Parathyroid adenoma (tissue), 2 donors: ENCODE measurements around the gene PCP2.

Experiments
- H2AFZ ChIP-seq: fragments of 300-600 bp; sonication (generic); one replicate; pipeline ENCODE4 v1.7.0; 2017; ENCODE audit warnings: antibody characterized with exemption, mild to moderate bottlenecking
- H3K27ac ChIP-seq: fragments of 300-600 bp; sonication (generic); one replicate; pipeline ENCODE4 v1.7.0; 2017
- H3K27me3 ChIP-seq: fragments of 300-600 bp; sonication (generic); one replicate; pipeline ENCODE4 v1.7.0; 2017; ENCODE audit warnings: low read length; ENCODE audit not compliant: control insufficient read depth, insufficient read depth
- H3K36me3 ChIP-seq: fragments of 300-600 bp; sonication (generic); one replicate; pipeline ENCODE4 v1.7.0; 2017; ENCODE audit warnings: low read length; ENCODE audit not compliant: control insufficient read depth, insufficient read depth
- H3K4me1 ChIP-seq: fragments of 300-600 bp; sonication (generic); one replicate; pipeline ENCODE4 v1.7.0; 2017; ENCODE audit warnings: control low read depth
- H3K4me2 ChIP-seq: fragments of 300-600 bp; sonication (generic); one replicate; pipeline ENCODE4 v1.7.0; 2017; ENCODE audit warnings: low read length
- H3K4me3 ChIP-seq: fragments of 300-600 bp; sonication (generic); one replicate; pipeline ENCODE4 v1.7.0; 2017; ENCODE audit warnings: low read depth, low read length
- H3K79me2 ChIP-seq: fragments of 300-600 bp; sonication (generic); one replicate; pipeline ENCODE4 v1.7.0; 2017; ENCODE audit warnings: control low read depth
- H3K9ac ChIP-seq: fragments of 300-600 bp; sonication (generic); one replicate; pipeline ENCODE4 v1.7.0; 2017; ENCODE audit warnings: mild to moderate bottlenecking
- H3K9me3 ChIP-seq: fragments of 300-600 bp; sonication (generic); one replicate; pipeline ENCODE4 v1.7.0; 2017; ENCODE audit warnings: low read length; ENCODE audit not compliant: control insufficient read depth
- CTCF ChIP-seq: fragments of 300-600 bp; sonication (generic); IDR thresholded peaks from one replicate; pipeline ENCODE4 v1.7.0; 2017; ENCODE audit warnings: antibody characterized with exemption, mild to moderate bottlenecking
- donor health status: primary hyperparathyroidism.

Gene PCP2

GRCh38 chr19:7607212-7607873 is 26.2 kb downstream of the PCP2 start:
- peaks cover under 1% of the 10 kb centered on the region for H3K4me1 ChIP-seq
- no peaks in the 10 kb centered on the region for H3K9me3 ChIP-seq
- no peak overlapping the region for H3K4me2 ChIP-seq
- no peaks in the 10 kb centered on the region for H3K27me3 ChIP-seq
- H3K27ac ChIP-seq = no peak overlapping the region
- H3K36me3 ChIP-seq = no peaks in the 10 kb centered on the region
- H3K9ac ChIP-seq = no peak overlapping the region
- no peak overlapping the region for H2AFZ ChIP-seq
- no peak for TF ChIP-seq CTCF
- H3K79me2 ChIP-seq = no peaks in the 10 kb centered on the region
- no peak overlapping the region for H3K4me3 ChIP-seq

GRCh38 chr19:7606289-7606688 is 27.2 kb downstream of the PCP2 start:
- Histone ChIP-seq H2AFZ (no peak overlapping the region), H3K27ac (no peak overlapping the region), H3K4me3 (no peak overlapping the region), H3K4me2 (no peak overlapping the region), H3K9me3 (no peaks in the 10 kb centered on the region), H3K27me3 (no peaks in the 10 kb centered on the region), H3K4me1 (peaks cover 6% of the 10 kb centered on the region), H3K36me3 (no peaks in the 10 kb centered on the region), H3K9ac (no peak overlapping the region), H3K79me2 (no peaks in the 10 kb centered on the region)
- no peak for TF ChIP-seq CTCF

GRCh38 chr19:7605490-7606222 is 27.9 kb downstream of the PCP2 start:
- Histone ChIP-seq H3K9me3 (no peaks in the 10 kb centered on the region), H3K36me3 (no peaks in the 10 kb centered on the region), H3K79me2 (no peaks in the 10 kb centered on the region), H3K4me2 (no peak overlapping the region), H2AFZ (no peak overlapping the region), H3K9ac (no peak overlapping the region), H3K27me3 (no peaks in the 10 kb centered on the region), H3K4me1 (peaks cover 6% of the 10 kb centered on the region), H3K27ac (no peak overlapping the region), H3K4me3 (no peak overlapping the region)
- no peak for TF ChIP-seq CTCF

GRCh38 chr19:7603919-7604318 is 29.6 kb downstream of the PCP2 start:
- Histone ChIP-seq H3K9ac (no peak overlapping the region), H3K27ac (no peak overlapping the region)

More at GRCh38 chr19:7603919-7604318, 29.6 kb downstream of the PCP2 start:
- H3K36me3 ChIP-seq = no peaks in the 10 kb centered on the region
- H3K79me2 ChIP-seq = no peaks in the 10 kb centered on the region
- H3K9me3 ChIP-seq = no peaks in the 10 kb centered on the region
- no peak overlapping the region for H3K4me3 ChIP-seq
- no peak overlapping the region for H2AFZ ChIP-seq
- no peak for TF ChIP-seq CTCF
- H3K4me1 ChIP-seq = peaks cover 6% of the 10 kb centered on the region
- H3K4me2 ChIP-seq = no peak overlapping the region
- no peaks in the 10 kb centered on the region for H3K27me3 ChIP-seq
